Activated CD4-positive, alpha-beta T cell treated with anti-CD3 and anti-CD28 coated beads for 1 hour (primary cell): ENCODE results near the gene PCNX2.
"Not testable (repeated sequence)": the region's sequence is repeated elsewhere in the genome, so short reads cannot be mapped to it uniquely, and the experiment has no call there.

Source experiments
- DNase-seq: peaks from one replicate; pipeline ENCODE4 v3.0.0-alpha.2; 2020

The PCNX2 gene

GRCh38 chr1:233003638-233004037 is 291.9 kb downstream of the PCNX2 start:
- DNase-seq: not testable (repeated sequence)

GRCh38 chr1:232999956-233000625 is 295.4 kb downstream of the PCNX2 start:
- no peak for DNase-seq

- no peak for DNase-seq
Measured at GRCh38 chr1:232998646-232999045, 296.9 kb downstream of the PCNX2 start.

- no peak for DNase-seq
Measured at GRCh38 chr1:232998138-232998537, 297.4 kb downstream of the PCNX2 start.

GRCh38 chr1:232996143-232996542 is 299.4 kb downstream of the PCNX2 start:
- DNase-seq: no peak

GRCh38 chr1:232995189-232995588 is 300.3 kb downstream of the PCNX2 start:
- DNase-seq: no peak

GRCh38 chr1:232993555-232993954 is 302.0 kb downstream of the PCNX2 start:
- DNase-seq: no peak

GRCh38 chr1:232992227-232992626 is 303.3 kb downstream of the PCNX2 start:
- no peak for DNase-seq

GRCh38 chr1:232991238-232991637 is 304.3 kb downstream of the PCNX2 start:
- DNase-seq: no peak

- no peak for DNase-seq
Measured at GRCh38 chr1:232990176-232991128, 305.1 kb downstream of the PCNX2 start.

- DNase-seq: no peak
Measured at GRCh38 chr1:232988572-232989040, 306.9 kb downstream of the PCNX2 start.

- no peak for DNase-seq
Measured at GRCh38 chr1:232987774-232988140, 307.8 kb downstream of the PCNX2 start.

GRCh38 chr1:232987046-232987773 is 308.3 kb downstream of the PCNX2 start:
- DNase-seq: no peak

GRCh38 chr1:232986527-232986922 is 309.0 kb downstream of the PCNX2 start:
- no peak for DNase-seq

GRCh38 chr1:232985882-232986526 is 309.5 kb downstream of the PCNX2 start:
- DNase-seq: no peak

- no peak for DNase-seq
Measured at GRCh38 chr1:232984577-232985425, 310.7 kb downstream of the PCNX2 start.

- no peak for DNase-seq
Measured at GRCh38 chr1:232983817-232984567, 311.5 kb downstream of the PCNX2 start.

- no peak for DNase-seq
Measured at GRCh38 chr1:232983375-232983774, 312.1 kb downstream of the PCNX2 start.

GRCh38 chr1:232982238-232982944 is 313.1 kb downstream of the PCNX2 start:
- no peak for DNase-seq

- no peak for DNase-seq
Measured at GRCh38 chr1:232980986-232981560, 314.5 kb downstream of the PCNX2 start.
